Psoas muscle (tissue), 8 donors: ENCODE results near the gene MFSD1. TPM values are rescaled to one million over a fixed set of nuclear protein-coding genes. Genes with fewer than 3 reads are reported as not detected.

ENCODE experiments used
- ATAC-seq, 4 donors: fragments of 200-7000 bp; cut with Tn5 transposase; one replicate each; pipeline ENCODE4 v1.9.1; 2020; ENCODE audit warnings: moderate library complexity in 3 of 4, mild to moderate bottlenecking in 2 of 4
- DNase-seq, 2 donors: peaks; one replicate each; pipeline ENCODE4 v3.0.0-alpha.2; 2020
- H3K27ac ChIP-seq: fragments of 200-600 bp; one replicate; pipeline ENCODE4 v1.8.0; 2022
- H3K27me3 ChIP-seq, 3 donors: fragments of 200-600 bp in 1 of 3; one replicate each; pipeline versions ENCODE4 v1.6.1 to v1.8.0; 2013 to 2022; ENCODE audit warnings: low read length in 2 of 3, mild to moderate bottlenecking in 2 of 3, moderate library complexity in 1 of 3; ENCODE audit not compliant: insufficient read depth in 3 of 3
- H3K36me3 ChIP-seq, 2 donors: fragments of 200-600 bp in 1 of 2; one replicate each; pipeline versions ENCODE4 v1.6.1 to v1.8.0; 2013 to 2022; ENCODE audit warnings: low read depth in 1 of 2, mild to moderate bottlenecking in 1 of 2, moderate library complexity in 1 of 2; ENCODE audit not compliant: insufficient read depth in 1 of 2
- H3K4me1 ChIP-seq: fragments of 200-600 bp; one replicate; pipeline ENCODE4 v1.8.0; 2022
- H3K4me3 ChIP-seq: fragments of 200-600 bp; one replicate; pipeline ENCODE4 v1.8.0; 2022; ENCODE audit warnings: mild to moderate bottlenecking
- H3K9me3 ChIP-seq: fragments of 200-600 bp; one replicate; pipeline ENCODE4 v1.8.0; 2022
- CTCF ChIP-seq: fragments of 200-600 bp; IDR thresholded peaks from one replicate; pipeline ENCODE4 v1.8.0; 2022; ENCODE audit warnings: antibody characterized with exemption
- WGBS, 3 donors: extraction: QIAGEN DNeasy Blood & Tissue Kit; methylation state at CpG; one replicate each; pipeline versions ENCODE4 v1.1.6 to v1.1.7; 2013; 5-methylcytosine and 5-hydroxymethylcytosine counted together
- intact Hi-C, 2 donors: fragments of 100-400 bp; cut with DNase I; formaldehyde crosslinking; loops; one replicate each; pipeline versions ENCODE4 v1.11.0 to v1.14.2; 2022
- polyA plus RNA-seq, 3 donors: library from polyadenylated mRNA; stranded (reverse); fragments of 200-250 nt; gene quantifications; one replicate each; pipeline ENCODE4 v1.2.3, GENCODE V29; 2013
- total RNA-seq, 4 donors: library from RNA; stranded (reverse); fragmentation: NEBNext Ultra II Directional in 2 of 4; extraction: Animal tissue kit (Norgen Biotek cat#: 25700) in 2 of 4; gene quantifications; one replicate each; pipeline versions ENCODE4 v1.2.1 to v1.2.4, GENCODE V29; 2021 to 2023
- donor health status: healthy with polysubstance abuse.
- donor health status: DM: no; HTN: no; CAD: no; lungs with moderate emphysema.
- donor health status: Bipolar disorder and iron deficiency.
- donor health status: healthy.
- donor health status: DM: yes; HTN: yes; CAD: no.
- donor health status: DM: no; HTN: no; CAD: no.
- donor health status: DM: no; HTN: no; CAD: no.
- donor health status: DM: yes; HTN: yes; CAD: no.

Gene MFSD1
- total and polyA plus RNA-seq, 7 donors: 10.6 to 29.6 (median 18.4) TPM

GRCh38 chr3:158809642-158810041, 7.8 kb downstream of the MFSD1 start:
- Histone ChIP-seq H3K4me1 (peaks cover 7% of the 10 kb centered on the region), H3K36me3 (peaks cover 12 to 96% of the 10 kb centered on the region in 2 donors), H3K9me3 (no peaks in the 10 kb centered on the region), H3K27ac (no peak overlapping the region), H3K4me3 (no peak overlapping the region), H3K27me3 (no peaks in the 10 kb centered on the region)
- no peak for TF ChIP-seq CTCF
- no peak for ATAC-seq
- 94 to 98% (median 95%) methylated on average over 4 of the region's 4 CpGs for WGBS, 3 donors
- intact Hi-C loops: no loop called here
- DNase-seq: no peak

DNA sequence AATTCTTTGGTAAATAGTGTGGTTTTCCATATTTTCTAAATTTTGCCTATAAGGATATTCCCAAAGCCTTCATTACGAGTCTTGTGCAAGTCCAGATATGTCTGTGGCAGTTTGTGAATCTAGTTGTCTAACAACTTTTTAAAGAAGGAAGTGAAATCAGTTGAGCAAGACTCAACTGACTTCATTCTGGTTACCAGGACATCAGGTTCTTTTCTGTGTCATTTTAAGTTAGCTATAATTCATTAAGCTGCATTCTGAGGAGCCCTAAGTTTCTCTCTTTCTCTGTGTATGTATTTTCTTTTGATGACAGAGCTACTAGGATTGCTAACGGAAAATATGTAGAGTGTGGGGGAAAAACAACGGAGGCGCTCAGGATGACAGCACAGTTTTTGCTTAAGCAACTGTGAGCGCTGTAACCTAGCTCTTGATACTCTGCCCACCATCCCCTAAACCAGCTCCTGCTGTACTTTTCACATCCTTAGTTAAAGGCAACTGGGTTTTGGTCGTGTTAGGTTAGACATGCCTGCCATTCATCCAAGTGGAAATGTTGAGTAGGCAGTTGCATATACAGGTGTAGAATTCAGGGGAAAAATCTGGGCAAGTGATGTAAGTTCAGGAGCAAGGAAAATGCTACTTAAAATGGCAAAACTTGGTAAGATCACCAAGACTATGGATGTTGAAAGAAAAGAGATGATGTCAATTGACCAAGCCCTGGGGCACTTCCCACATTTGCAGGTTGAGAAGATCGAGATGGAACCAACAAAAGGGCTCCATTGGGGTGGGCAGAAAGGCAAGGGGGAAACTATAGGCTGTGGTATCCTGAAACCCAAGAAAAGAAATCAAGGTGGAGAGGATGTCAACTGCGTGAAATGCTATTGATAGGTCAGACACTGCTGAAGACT, 9.2 kb downstream of the MFSD1 start:
- 83 to 90% (median 87%) methylated on average over 8 of the region's 8 CpGs for WGBS, 3 donors
- intact Hi-C loops: no loop called here
- no peak for TF ChIP-seq CTCF
- H3K27ac ChIP-seq: no peak overlapping the region
- no peak for ATAC-seq
- no peaks in the 10 kb centered on the region for H3K9me3 ChIP-seq
- no peaks in the 10 kb centered on the region for H3K27me3 ChIP-seq
- no peak overlapping the region for H3K4me3 ChIP-seq
- no peak for DNase-seq
- H3K36me3 ChIP-seq: peaks cover 12 to 91% of the 10 kb centered on the region in 2 donors
- peaks cover 4% of the 10 kb centered on the region for H3K4me1 ChIP-seq

- Histone ChIP-seq H3K27ac (no peak overlapping the region), H3K4me3 (no peak overlapping the region), H3K9me3 (no peaks in the 10 kb centered on the region), H3K27me3 (no peaks in the 10 kb centered on the region), H3K36me3 (peaks cover 9 to 80% of the 10 kb centered on the region in 2 donors), H3K4me1 (no peaks in the 10 kb centered on the region)
- ATAC-seq (no peak), DNase-seq (no peak)
- 78 to 87% (median 86%) methylated on average over 3 of the region's 3 CpGs for WGBS, 3 donors
- intact Hi-C loops: no loop called here
- TF ChIP-seq CTCF: no peak
Observed at GRCh38 chr3:158819282-158819681, 17.4 kb downstream of the MFSD1 start.

DNA sequence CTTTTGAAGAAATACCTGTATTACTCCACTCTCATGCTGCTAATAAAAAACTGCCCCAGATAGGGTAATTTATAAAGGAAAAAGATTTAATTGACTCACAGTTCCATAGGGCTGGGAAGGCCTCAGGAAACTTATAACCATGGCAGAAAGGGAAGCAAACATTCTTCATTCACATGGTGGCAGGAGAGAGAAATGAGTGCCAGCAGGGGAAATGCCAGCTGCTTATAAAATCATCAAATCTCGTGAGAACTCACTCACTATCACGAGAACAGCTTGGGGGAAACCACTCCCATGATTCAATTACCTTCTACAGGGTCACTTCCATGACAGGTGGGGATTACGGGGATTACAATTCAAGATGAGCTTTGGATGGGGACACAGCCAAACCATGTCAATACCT, 18.7 kb downstream of the MFSD1 start:
- Histone ChIP-seq H3K27me3 (no peaks in the 10 kb centered on the region), H3K4me1 (no peaks in the 10 kb centered on the region), H3K27ac (no peak overlapping the region), H3K36me3 (peaks cover 9 to 80% of the 10 kb centered on the region in 2 donors), H3K4me3 (no peak overlapping the region), H3K9me3 (no peaks in the 10 kb centered on the region)
- TF ChIP-seq CTCF: no peak
- 59 to 62% (median 60%) methylated on average over 3 of the region's 3 CpGs for WGBS, 3 donors
- intact Hi-C loops: loop anchor here in 1 of 2 donors (10.0 kb wide), 1 partner anchor 964 kb away; no protein-coding TSS in a partner anchor
- ATAC-seq (no peak), DNase-seq (no peak)
